ENCODE measurements around the gene VHLL.

GRCh38 chr1:156266051-156266450 lies 33.1 kb downstream of the VHLL start:
- TF ChIP-seq FOXM1 (CRISPR knock-in tag; IDR thresholded peaks at IDR 0.05) (no peak), NFYB (CRISPR knock-in tag; IDR thresholded peaks at IDR 0.05) (no peak), MYC (CRISPR knock-in tag; IDR thresholded peaks at IDR 0.05; ENCODE audit: borderline replicate concordance) (no peak), CTCF (CRISPR knock-in tag; IDR thresholded peaks at IDR 0.05) (no peak), ATM (IDR thresholded peaks at IDR 0.05; ENCODE audit: borderline replicate concordance) (no peak), ZFP41 (CRISPR knock-in tag; IDR thresholded peaks at IDR 0.05; ENCODE audit: borderline replicate concordance) (no peak), E2F5 (CRISPR knock-in tag; conservative IDR thresholded peaks at IDR 0.05) (no peak), EZH2 (conservative IDR thresholded peaks at IDR 0.05; ENCODE audit: low read depth, low read length) (no peak)
